HCT116 (cell line): Measurements from ENCODE around the gene G6PD. TPM values are rescaled to one million over a fixed set of nuclear protein-coding genes. Genes with fewer than 3 reads are reported as not detected.
A peak's percentile ranks its signal among the peaks of the same experiment; 100 is the strongest.

ENCODE experiments used
- ATAC-seq: fragments of 200-7000 bp; cut with Tn5 transposase; 2 replicates; pipeline ENCODE4 v1.9.1; 2020; ENCODE audit warnings: mild to moderate bottlenecking, moderate library complexity
- BruUV-seq: library from RNA; stranded (reverse); fragments of 400-500 nt; replicated peaks from 2 replicates; lab custom pipeline; 2021; lab: Mats Ljungman, UMichigan
- CTCF ChIA-PET: fragments of 300-600 bp; sonication (Branson Sonifier 250); formaldehyde crosslinking; loops from one replicate; lab custom pipeline; 2021; ENCODE audit warnings: antibody characterized with exemption; lab: Charles Lee
- POLR2A ChIA-PET: fragments of 300-600, 350-600 bp; sonication (Branson Sonifier 250); formaldehyde crosslinking; loops from one replicate; lab custom pipeline; 2021; ENCODE audit warnings: antibody characterized with exemption; lab: Charles Lee
- RAD21 ChIA-PET, 2 experiments: fragments of 300-600 bp; sonication (Branson Sonifier 250); formaldehyde crosslinking; loops; one replicate each; lab custom pipeline; 2023; ENCODE audit warnings: low total read pairs in 2 of 2; ENCODE audit not compliant: uncharacterized antibody in 2 of 2, unreplicated experiment in 2 of 2, low non-redundant PET in 1 of 2; lab: Charles Lee
- DNase-seq: peaks from one replicate; pipeline ENCODE4 v3.0.0-alpha.2; 2010; ENCODE audit warnings: low read depth, low spot score
- H2AFZ ChIP-seq: fragments of 200-600 bp; shearing (Covaris generic), sonication (generic); 2 replicates; pipeline ENCODE4 v1.6.1; 2017; ENCODE audit warnings: low read depth, mixed run types, mixed read lengths, antibody characterized with exemption, low read length; ENCODE audit not compliant: poor library complexity, severe bottlenecking
- H3K27ac ChIP-seq: 2 replicates; pipeline ENCODE4 v1.5.1; 2012; ENCODE audit warnings: low read depth, low read length
- H3K27me3 ChIP-seq: fragments of 200-600 bp; sonication (generic); 2 replicates; pipeline ENCODE4 v1.6.1; 2016; ENCODE audit warnings: mixed run types, low read length, mixed read lengths; ENCODE audit not compliant: insufficient read depth
- H3K36me3 ChIP-seq, 2 experiments: fragments of 200-500 bp in 1 of 2; fragments of 200-600 bp in 1 of 2; sonication (Bioruptor generic) in 1 of 2; sonication (generic) in 1 of 2; 2 replicates each; pipeline versions ENCODE4 v1.5.1 to v1.6.1; 2014 to 2016; ENCODE audit warnings: low read length in 2 of 2, inconsistent platforms in 1 of 2, mixed read lengths in 1 of 2, mixed run types in 1 of 2; ENCODE audit not compliant: insufficient read depth in 2 of 2, control insufficient read depth in 1 of 2
- H3K4me1 ChIP-seq, 2 experiments: fragments of 200-600 bp in 1 of 2; sonication (generic) in 1 of 2; 2 replicates each; pipeline versions ENCODE4 v1.5.1 to v1.6.1; 2012 to 2017; ENCODE audit warnings: low read length in 2 of 2, inconsistent platforms in 1 of 2, mild to moderate bottlenecking in 1 of 2, mixed read lengths in 1 of 2, mixed run types in 1 of 2, moderate library complexity in 1 of 2; ENCODE audit not compliant: insufficient read depth in 2 of 2, control insufficient read depth in 1 of 2
- H3K4me2 ChIP-seq: fragments of 200-600 bp; sonication (generic); 2 replicates; pipeline ENCODE4 v1.6.1; 2017; ENCODE audit warnings: mixed run types, low read length, mixed read lengths
- H3K4me3 ChIP-seq, 2 experiments: fragments of 200-600 bp in 1 of 2; sonication (generic) in 1 of 2; replicated peaks in 1 of 2; 2 replicates each; pipeline ENCODE4 v1.5.1; 2011 to 2016; ENCODE audit warnings: low read length in 2 of 2, control low read depth in 1 of 2, low read depth in 1 of 2, mild to moderate bottlenecking in 1 of 2, mixed read lengths in 1 of 2, mixed run types in 1 of 2
- H3K79me2 ChIP-seq: fragments of 200-600 bp; sonication (generic); 2 replicates; pipeline ENCODE4 v1.6.1; 2017; ENCODE audit warnings: mild to moderate bottlenecking, mixed run types, low read length, moderate library complexity, mixed read lengths; ENCODE audit not compliant: insufficient read depth
- H3K9ac ChIP-seq: fragments of 200-600 bp; sonication (generic); 2 replicates; pipeline ENCODE4 v1.6.1; 2016; ENCODE audit warnings: low read length, mixed read lengths
- H3K9me2 ChIP-seq: fragments of 200-600 bp; sonication (generic), shearing (Covaris generic); 2 replicates; pipeline ENCODE4 v1.6.1; 2017; ENCODE audit warnings: mixed run types, mild to moderate bottlenecking, moderate library complexity; ENCODE audit not compliant: insufficient read depth
- H3K9me3 ChIP-seq, 2 experiments: fragments of 200-500 bp in 1 of 2; fragments of 200-600 bp in 1 of 2; sonication (Bioruptor generic) in 1 of 2; sonication (generic) in 1 of 2; 2 replicates each; pipeline ENCODE4 v1.6.1; 2014 to 2017; ENCODE audit warnings: low read length in 2 of 2, mixed read lengths in 2 of 2, inconsistent platforms in 1 of 2, low read depth in 1 of 2, mild to moderate bottlenecking in 1 of 2, mixed run types in 1 of 2, moderate library complexity in 1 of 2; ENCODE audit not compliant: control insufficient read depth in 1 of 2, insufficient read depth in 1 of 2
- H4K20me1 ChIP-seq: fragments of 200-600 bp; sonication (generic), shearing (Covaris generic); 2 replicates; pipeline ENCODE4 v1.6.1; 2017; ENCODE audit warnings: mixed run types, mild to moderate bottlenecking, moderate library complexity; ENCODE audit not compliant: insufficient read depth
- ELF1 ChIP-seq: IDR thresholded peaks from 2 replicates; pipeline ENCODE4 v1.6.1; 2012; ENCODE audit warnings: low read depth, borderline replicate concordance
- POLR2AphosphoS5 ChIP-seq: IDR thresholded peaks from 2 replicates; pipeline ENCODE4 v1.6.1; 2011; ENCODE audit warnings: mild to moderate bottlenecking, low read depth, low read length, moderate library complexity
- ZFX ChIP-seq: fragments of 450-650 bp; IDR thresholded peaks from 2 replicates; pipeline ENCODE4 v1.6.1; 2017
- intact Hi-C: fragments of 100-400 bp; cut with micrococcal nuclease; formaldehyde crosslinking; loops from 2 replicates; pipeline ENCODE4 v1.10.0; 2022
- total RNA-seq: library from RNA; stranded (reverse); gene quantifications from one replicate; pipeline ENCODE4 v1.2.1, GENCODE V29; 2021; ENCODE audit not compliant: unreplicated experiment
- TF ChIP-seq, protein P1 (sequence below), 3 experiments: fragments of 200-600 bp in 1 of 3; sonication (generic) in 1 of 3; IDR thresholded peaks in 2 of 3; conservative IDR thresholded peaks in 1 of 3; 2 replicates each; pipeline ENCODE4 v1.5.1; 2012 to 2017; ENCODE audit warnings: low read depth in 2 of 3, low read length in 2 of 3, antibody characterized with exemption in 1 of 3, borderline replicate concordance in 1 of 3, control low read depth in 1 of 3, mild to moderate bottlenecking in 1 of 3, mixed read lengths in 1 of 3, mixed run types in 1 of 3, moderate library complexity in 1 of 3; ENCODE audit not compliant: insufficient read depth in 1 of 3

The G6PD gene
- total RNA-seq, 1 experiment from 2014 or later: 109 TPM

DNA sequence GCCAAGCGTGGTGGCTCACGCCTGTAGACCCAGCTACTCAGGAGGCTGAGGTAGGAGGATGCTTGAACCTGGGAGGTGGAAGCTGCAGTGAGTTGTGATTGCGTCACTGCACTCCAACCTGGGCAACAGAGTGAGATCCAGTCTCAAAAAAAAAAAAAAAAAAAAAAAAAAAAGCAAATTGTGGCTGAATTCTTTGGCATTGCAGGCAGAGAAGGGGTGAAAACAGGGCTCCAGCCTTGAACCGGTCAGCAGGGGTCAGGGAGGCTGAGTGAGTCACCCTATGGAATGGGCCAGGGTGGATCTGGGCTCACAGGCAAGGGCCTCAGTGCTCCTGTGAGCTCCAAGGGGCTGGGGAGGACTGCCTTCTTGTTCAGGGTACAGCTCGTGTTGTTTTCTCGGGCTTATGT, 17.4 kb downstream of the G6PD start:
- Histone ChIP-seq H3K4me1 (peaks cover 8 to 16% of the 10 kb centered on the region in 2 experiments), H2AFZ (no peak overlapping the region), H3K27me3 (no peaks in the 10 kb centered on the region), H3K4me2 (no peak overlapping the region), H3K9me3 (no peaks in the 10 kb centered on the region), H4K20me1 (no peaks in the 10 kb centered on the region), H3K79me2 (no peaks in the 10 kb centered on the region), H3K9me2 (no peaks in the 10 kb centered on the region), H3K36me3 (peaks cover 2 to 11% of the 10 kb centered on the region in 2 experiments; a peak in 3 of 4 replicates), H3K4me3 (no peak overlapping the region), H3K9ac (no peak overlapping the region), H3K27ac (no peak overlapping the region)
- RAD21 ChIA-PET: no interaction called here
- 0 out of 2 replicates have a peak, but pooled peaks have one; percentile 23 for TF ChIP-seq POLR2AphosphoS5
- no peak for TF ChIP-seq ELF1
- ATAC-seq (no peak), DNase-seq (no peak)
- intact Hi-C loops: no loop called here
- POLR2A ChIA-PET: no interaction called here
- BruUV-seq: no TSS peak
- CTCF ChIA-PET: no interaction called here

DNA sequence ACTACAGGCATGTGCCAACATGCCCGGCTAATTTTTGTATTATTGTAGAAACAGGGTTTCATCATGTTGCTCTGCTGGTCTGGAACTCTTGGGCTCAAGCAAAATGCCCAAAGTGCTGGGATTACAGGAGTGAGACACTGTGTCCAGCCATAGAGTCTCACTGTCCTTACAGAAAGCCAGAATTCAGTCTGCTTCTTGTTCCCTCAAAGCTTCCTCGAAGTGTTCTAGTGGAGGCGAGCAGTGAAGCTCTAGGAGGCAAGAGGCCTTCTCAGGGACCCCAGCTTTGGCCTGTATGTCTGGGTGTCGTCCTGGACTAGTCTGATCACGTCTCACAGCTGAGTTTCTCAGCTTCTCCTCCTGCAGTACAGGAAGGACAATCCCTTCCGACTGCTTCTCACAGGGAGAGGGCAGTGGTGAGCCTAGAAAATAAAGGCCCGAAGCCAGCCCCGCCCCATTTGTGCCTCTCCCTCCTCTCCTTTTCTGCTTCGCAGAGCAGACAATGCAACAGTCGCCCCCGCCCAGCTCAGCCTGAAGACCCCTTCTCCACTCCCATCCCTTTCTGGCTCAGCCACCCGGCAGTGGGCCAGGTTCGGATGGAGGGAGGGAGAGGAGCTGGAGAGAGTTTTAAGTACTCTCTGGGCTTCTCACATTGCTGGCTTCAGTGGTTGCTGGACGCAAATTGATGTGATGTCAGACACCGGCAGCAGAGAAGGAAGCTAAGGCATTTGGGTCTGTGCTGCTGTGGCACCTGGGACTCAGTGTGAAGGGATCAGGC, 19.6 kb downstream of the G6PD start:
- peak overlapping the region; percentile 68 for H3K4me2 ChIP-seq
- no TSS peak for BruUV-seq
- H3K27me3 ChIP-seq: no peaks in the 10 kb centered on the region
- peak overlapping the region; percentile 33; the same call in 1 of the 2 replicates for H3K9ac ChIP-seq
- no peaks in the 10 kb centered on the region for H3K36me3 ChIP-seq
- H4K20me1 ChIP-seq: no peaks in the 10 kb centered on the region
- TF ChIP-seq ZFX: no peak
- TF ChIP-seq, protein P1, sequence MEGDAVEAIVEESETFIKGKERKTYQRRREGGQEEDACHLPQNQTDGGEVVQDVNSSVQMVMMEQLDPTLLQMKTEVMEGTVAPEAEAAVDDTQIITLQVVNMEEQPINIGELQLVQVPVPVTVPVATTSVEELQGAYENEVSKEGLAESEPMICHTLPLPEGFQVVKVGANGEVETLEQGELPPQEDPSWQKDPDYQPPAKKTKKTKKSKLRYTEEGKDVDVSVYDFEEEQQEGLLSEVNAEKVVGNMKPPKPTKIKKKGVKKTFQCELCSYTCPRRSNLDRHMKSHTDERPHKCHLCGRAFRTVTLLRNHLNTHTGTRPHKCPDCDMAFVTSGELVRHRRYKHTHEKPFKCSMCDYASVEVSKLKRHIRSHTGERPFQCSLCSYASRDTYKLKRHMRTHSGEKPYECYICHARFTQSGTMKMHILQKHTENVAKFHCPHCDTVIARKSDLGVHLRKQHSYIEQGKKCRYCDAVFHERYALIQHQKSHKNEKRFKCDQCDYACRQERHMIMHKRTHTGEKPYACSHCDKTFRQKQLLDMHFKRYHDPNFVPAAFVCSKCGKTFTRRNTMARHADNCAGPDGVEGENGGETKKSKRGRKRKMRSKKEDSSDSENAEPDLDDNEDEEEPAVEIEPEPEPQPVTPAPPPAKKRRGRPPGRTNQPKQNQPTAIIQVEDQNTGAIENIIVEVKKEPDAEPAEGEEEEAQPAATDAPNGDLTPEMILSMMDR (IDR thresholded peaks at IDR 0.05 in 2 of 3, conservative IDR thresholded peaks at IDR 0.05 in 1 of 3; ENCODE audit: borderline replicate concordance in 1 of 3, insufficient read depth in 1 of 3, low read depth in 2 of 3, low read length in 2 of 3): peak in 2 of 3 experiments; percentile 40 to 62; a peak in 4 of 6 replicates
- TF ChIP-seq, all 23 proteins: peak for 1
- intact Hi-C loops: no loop called here
- ChIA-PET CTCF (interaction anchor here (1.3 kb wide), 1 partner anchor 154 kb away, joined by 8 read pairs; no protein-coding TSS in a partner anchor), POLR2A (interaction anchor here (1.5 kb wide), 1 partner anchor 115 kb away, joined by 4 read pairs; the partner anchor contains the start of gene TAFAZZIN), RAD21 (no interaction called here)
- no peaks in the 10 kb centered on the region for H3K9me3 ChIP-seq
- no peaks in the 10 kb centered on the region for H3K79me2 ChIP-seq
- H2AFZ ChIP-seq: no peak overlapping the region
- ATAC-seq: peak; percentile 88
- no peaks in the 10 kb centered on the region for H3K9me2 ChIP-seq
- H3K4me3 ChIP-seq: peak overlapping the region in 1 of 2 experiments; percentile 20; a peak in 2 of 4 replicates
- peaks cover 8 to 16% of the 10 kb centered on the region in 2 experiments for H3K4me1 ChIP-seq
- peak overlapping the region; percentile 59 for H3K27ac ChIP-seq
- DNase-seq: peak; percentile 27
